Endothelial cell of umbilical vein (primary cell): Measurements from ENCODE around the gene OR2F2. TPM values are rescaled to one million over a fixed set of nuclear protein-coding genes. Genes with fewer than 3 reads are reported as not detected.

ENCODE experiments used
- BruUV-seq: library from RNA; stranded (reverse); fragments of 400-500 nt; replicated peaks from 2 replicates; lab custom pipeline; 2021; lab: Mats Ljungman, UMichigan
- CTCF ChIA-PET: fragments of 300-600, 350-600 bp; sonication (Branson Sonifier 250); formaldehyde crosslinking; loops from one replicate; lab custom pipeline; 2021; ENCODE audit warnings: antibody characterized with exemption, inconsistent platforms; lab: Charles Lee
- POLR2A ChIA-PET: fragments of 300-600, 350-600 bp; sonication (Branson Sonifier 250); formaldehyde crosslinking; loops from one replicate; lab custom pipeline; 2021; ENCODE audit warnings: antibody characterized with exemption, inconsistent platforms; lab: Charles Lee
- DNase-seq: peaks from one replicate; pipeline ENCODE4 v3.0.0-alpha.2; 2011; ENCODE audit warnings: low read depth, low spot score
- FAIRE-seq: peaks from 2 replicates; lab custom pipeline; 2011; peaks lifted over from hg19 to GRCh38; lab: Jason Lieb, UNC
- H2AFZ ChIP-seq: 2 replicates; pipeline ENCODE4 v1.6.0; 2012; ENCODE audit warnings: low read depth, low read length, control low read depth, inconsistent platforms
- H3K27ac ChIP-seq: 2 replicates; pipeline ENCODE4 v1.5.1; 2011; ENCODE audit warnings: low read depth, mild to moderate bottlenecking, control low read depth, low read length, moderate library complexity; ENCODE audit not compliant: insufficient read depth
- H3K27me3 ChIP-seq, 2 experiments: 2 replicates each; pipeline versions ENCODE4 v1.6.0 to v1.6.1; 2011; ENCODE audit warnings: low read length in 2 of 2, mixed read lengths in 1 of 2; ENCODE audit not compliant: control insufficient read depth in 2 of 2, insufficient read depth in 2 of 2
- H3K36me3 ChIP-seq, 2 experiments: 2 replicates in 1 of 2; 3 replicates in 1 of 2; pipeline ENCODE4 v1.5.1; 2011; ENCODE audit warnings: low read length in 2 of 2, mild to moderate bottlenecking in 1 of 2, moderate library complexity in 1 of 2; ENCODE audit not compliant: control insufficient read depth in 2 of 2, insufficient read depth in 2 of 2; ENCODE audit errors: extremely low read depth in 1 of 2
- H3K4me1 ChIP-seq: 3 replicates; pipeline ENCODE4 v1.5.1; 2011; ENCODE audit warnings: mild to moderate bottlenecking, low read length; ENCODE audit not compliant: control insufficient read depth, insufficient read depth; ENCODE audit errors: extremely low read depth
- H3K4me2 ChIP-seq: 2 replicates; pipeline ENCODE4 v1.6.1; 2011; ENCODE audit warnings: low read length, control low read depth, mixed read lengths; ENCODE audit not compliant: insufficient read depth
- H3K4me3 ChIP-seq, 3 experiments: fragments of 200-600 bp in 1 of 3; sonication (generic), shearing (Covaris generic) in 1 of 3; replicated peaks in 1 of 3; 2 replicates each; pipeline ENCODE4 v1.5.1; 2011 to 2016; ENCODE audit warnings: control low read depth in 3 of 3, low read length in 3 of 3, mild to moderate bottlenecking in 2 of 3, inconsistent platforms in 1 of 3, low read depth in 1 of 3, moderate library complexity in 1 of 3; ENCODE audit not compliant: insufficient read depth in 1 of 3
- H3K79me2 ChIP-seq: 2 replicates; pipeline ENCODE4 v1.6.0; 2012; ENCODE audit warnings: low read length, inconsistent platforms; ENCODE audit not compliant: control insufficient read depth, insufficient read depth
- H3K9ac ChIP-seq: replicated peaks from 2 replicates; pipeline ENCODE3; 2011; ENCODE audit warnings: low read length, control low read depth; ENCODE audit not compliant: insufficient read depth; ENCODE audit errors: extremely low read depth
- H3K9me1 ChIP-seq: replicated peaks from 3 replicates; pipeline ENCODE4 v1.6.0; 2011; ENCODE audit warnings: mild to moderate bottlenecking, low read length; ENCODE audit not compliant: control insufficient read depth, insufficient read depth; ENCODE audit errors: extremely low read depth
- H3K9me3 ChIP-seq: replicated peaks from 2 replicates; pipeline ENCODE4 v1.5.1; 2012; ENCODE audit warnings: low read length, inconsistent platforms; ENCODE audit not compliant: control insufficient read depth, insufficient read depth
- H4K20me1 ChIP-seq: replicated peaks from 2 replicates; pipeline ENCODE3; 2011; ENCODE audit warnings: mild to moderate bottlenecking, low read length; ENCODE audit not compliant: control insufficient read depth, insufficient read depth; ENCODE audit errors: extremely low read depth
- CTCF ChIP-seq, 2 donors: IDR thresholded peaks; 1 replicate in 1 of 2; 2 replicates in 1 of 2; pipeline ENCODE4 v1.5.1; 2011; ENCODE audit warnings: low read length in 2 of 2, mild to moderate bottlenecking in 2 of 2, moderate library complexity in 2 of 2, control low read depth in 1 of 2, inconsistent platforms in 1 of 2, low read depth in 1 of 2; ENCODE audit not compliant: insufficient read depth in 1 of 2; ENCODE audit errors: extremely low read depth in 1 of 2
- EZH2 ChIP-seq: IDR thresholded peaks from 2 replicates; pipeline ENCODE4 v1.6.1; 2012; ENCODE audit warnings: borderline replicate concordance, low read depth, mild to moderate bottlenecking, moderate library complexity, low read length, inconsistent platforms; ENCODE audit not compliant: severe bottlenecking
- FOS ChIP-seq: IDR thresholded peaks from 2 replicates; pipeline ENCODE4 v1.6.1; 2011; ENCODE audit warnings: mild to moderate bottlenecking, low read length, moderate library complexity, borderline replicate concordance; ENCODE audit not compliant: insufficient read depth
- GATA2 ChIP-seq: IDR thresholded peaks from 2 replicates; pipeline ENCODE4 v1.7.0; 2011; ENCODE audit warnings: low read depth, mild to moderate bottlenecking, moderate library complexity, mixed read lengths, low read length; ENCODE audit not compliant: insufficient read length, insufficient read depth
- JUN ChIP-seq: IDR thresholded peaks from 2 replicates; pipeline ENCODE4 v1.6.1; 2011; ENCODE audit warnings: borderline replicate concordance, low read depth; ENCODE audit not compliant: insufficient read length, insufficient read depth
- MAX ChIP-seq: IDR thresholded peaks from 2 replicates; pipeline ENCODE4 v1.6.1; 2011; ENCODE audit not compliant: insufficient read depth, insufficient read length
- MYC ChIP-seq: IDR thresholded peaks from one replicate; pipeline ENCODE4 v1.6.1; 2011; ENCODE audit warnings: mild to moderate bottlenecking, low read depth, low read length
- POLR2A ChIP-seq: IDR thresholded peaks from 2 replicates; pipeline ENCODE4 v1.6.1; 2012; ENCODE audit warnings: low read depth, mild to moderate bottlenecking, control low read depth, low read length
- POLR2AphosphoS5 ChIP-seq: IDR thresholded peaks from 2 replicates; pipeline ENCODE4 v1.6.1; 2012; ENCODE audit warnings: low read depth, mild to moderate bottlenecking, control low read depth, low read length, moderate library complexity; ENCODE audit not compliant: insufficient read depth
- dilution Hi-C: fragments of 300-500 bp; cut with MboI; formaldehyde crosslinking; loops from one replicate; pipeline ENCODE4 v1.15.0; 2019; ENCODE audit warnings: low sequenced_read_pairs; ENCODE audit not compliant: extremely low pct_ligation_motif_present
- intact Hi-C: fragments of 100-400 bp; cut with micrococcal nuclease; formaldehyde crosslinking; loops from one replicate; pipeline ENCODE4 v1.10.0; 2022
- polyA plus RNA-seq, 4 experiments: library from polyadenylated mRNA; depleted of rRNA in 3 of 4; stranded (reverse) in 3 of 4; unstranded in 1 of 4; fragments of >200 nt; gene quantifications; 2 replicates each; pipeline versions ENCODE4 v1.2.1 to v1.2.3, GENCODE V29; 2011 to 2012; ENCODE audit warnings: missing spikeins in 1 of 4
- total RNA-seq: library from RNA; stranded (reverse); gene quantifications from 2 replicates; pipeline ENCODE4 v1.2.3, GENCODE V29; 2021

OR2F2 gene
- total and polyA plus RNA-seq, 2 donors (not counting 3 experiments of a cell fraction or from before 2014, with no cell fraction given) = not detected

GRCh38 chr7:143889068-143889467 is 46.0 kb upstream of the OR2F2 start:
- Histone ChIP-seq H3K9me3 (no peaks in the 10 kb centered on the region), H2AFZ (no peak overlapping the region), H3K4me2 (no peak overlapping the region), H3K36me3 (no peaks in the 10 kb centered on the region), H3K4me3 (no peak overlapping the region), H3K27ac (no peak overlapping the region), H3K27me3 (no peaks in the 10 kb centered on the region), H3K9ac (no peak overlapping the region), H3K4me1 (peaks cover 20% of the 10 kb centered on the region), H4K20me1 (no peaks in the 10 kb centered on the region), H3K79me2 (peaks cover 11% of the 10 kb centered on the region), H3K9me1 (no peaks in the 10 kb centered on the region)
- DNase-seq (no peak), FAIRE-seq (no peak)
- POLR2A ChIA-PET = no interaction called here
- dilution Hi-C loops (no loop called here), intact Hi-C loops (no loop called here)
- TF ChIP-seq FOS (no peak), MAX (no peak), CTCF (IDR thresholded peaks at IDR 0.05; ENCODE audit: extremely low read depth in 1 of 2, insufficient read depth in 1 of 2, low read depth in 1 of 2, low read length in 2 of 2) (no peak), EZH2 (no peak), MYC (no peak), POLR2A (no peak), POLR2AphosphoS5 (no peak), JUN (no peak), GATA2 (no peak)
- CTCF ChIA-PET = no interaction called here
- BruUV-seq = no TSS peak
